Heart left ventricle (tissue), 16 donors: ENCODE data around the gene HSD11B2. TPM values are rescaled to one million over a fixed set of nuclear protein-coding genes. Genes with fewer than 3 reads are reported as not detected.

Experiments
- ATAC-seq, 4 donors: fragments of 200-7000 bp; cut with Tn5 transposase; one replicate each; pipeline ENCODE4 v1.9.1; 2020 to 2022; ENCODE audit warnings: moderate library complexity in 4 of 4, mild to moderate bottlenecking in 3 of 4, moderate number of reproducible peaks in 1 of 4
- DNase-seq, 5 donors: peaks; one replicate each; pipeline ENCODE4 v3.0.0-alpha.2; 2020
- H3K27ac ChIP-seq, 12 donors: fragments of 200-600 bp; sonication (generic) in 4 of 12; one replicate each; pipeline versions ENCODE4 v1.5.0 to v1.8.0; 2016 to 2022; ENCODE audit warnings: mild to moderate bottlenecking in 2 of 12
- H3K27me3 ChIP-seq, 9 donors: fragments of 200-600 bp; sonication (generic) in 2 of 9; one replicate each; pipeline versions ENCODE4 v1.5.1 to v1.8.0; 2016 to 2022; ENCODE audit warnings: mild to moderate bottlenecking in 3 of 9
- H3K36me3 ChIP-seq, 9 donors: fragments of 200-600 bp; sonication (generic) in 2 of 9; one replicate each; pipeline versions ENCODE4 v1.5.0 to v1.8.0; 2018 to 2022; ENCODE audit warnings: mild to moderate bottlenecking in 2 of 9
- H3K4me1 ChIP-seq, 12 donors: fragments of 200-600 bp; sonication (generic) in 4 of 12; one replicate each; pipeline versions ENCODE4 v1.5.0 to v1.8.0; 2016 to 2022; ENCODE audit warnings: mild to moderate bottlenecking in 3 of 12
- H3K4me3 ChIP-seq, 12 donors: fragments of 200-600 bp; sonication (generic) in 4 of 12; one replicate each; pipeline versions ENCODE4 v1.5.0 to v1.8.0; 2017 to 2022; ENCODE audit warnings: mild to moderate bottlenecking in 9 of 12, moderate library complexity in 4 of 12
- H3K9me3 ChIP-seq, 12 donors: fragments of 200-600 bp; sonication (generic) in 4 of 12; one replicate each; pipeline versions ENCODE4 v1.5.0 to v1.8.0; 2016 to 2022; ENCODE audit warnings: mild to moderate bottlenecking in 1 of 12
- POLR2A ChIP-seq, 2 donors: fragments of 450-650 bp; IDR thresholded peaks; one replicate each; pipeline ENCODE4 v1.6.1; 2017; ENCODE audit warnings: antibody characterized with exemption in 2 of 2, mild to moderate bottlenecking in 2 of 2, moderate library complexity in 2 of 2
- WGBS, 4 donors: extraction: QIAGEN DNeasy Blood & Tissue Kit in 2 of 4; methylation state at CpG; one replicate each; pipeline versions ENCODE4 v1.1.5 to v1.1.7; 2013 to 2018; 5-methylcytosine and 5-hydroxymethylcytosine counted together
- intact Hi-C, 10 donors: fragments of 100-400 bp; cut with DNase I; formaldehyde crosslinking; loops; one replicate each; pipeline versions ENCODE4 v1.11.1 to v1.14.2; 2022
- polyA plus RNA-seq, 2 donors: library from polyadenylated mRNA; stranded (reverse); fragments of 200-250 nt; gene quantifications; one replicate each; pipeline ENCODE4 v1.2.3, GENCODE V29; 2013
- total RNA-seq, 9 donors: library from RNA; depleted of rRNA in 2 of 9; stranded (reverse); fragments of >200 nt in 2 of 9; fragmentation: NEBNext Ultra II Directional in 3 of 9; extraction: Animal tissue kit (Norgen Biotek cat#: 25700) in 3 of 9; gene quantifications; one replicate each; pipeline versions ENCODE4 v1.1.0 to v1.2.4, GENCODE V29; 2016 to 2023
- TF ChIP-seq, protein P1 (sequence below), 12 donors: fragments of 200-600 bp; sonication (generic) in 4 of 12; IDR thresholded peaks; one replicate each; pipeline versions ENCODE4 v1.5.0 to v1.8.0; 2018 to 2022; ENCODE audit warnings: antibody characterized with exemption in 12 of 12, mild to moderate bottlenecking in 5 of 12
- donor health status: ischemic (EF 13 %, LVEDD 7.1; RV severe dilation, severe dysfunction).
- donor health status: healthy with polysubstance abuse.
- donor health status: DM: no; HTN: yes; CAD: no.
- donor health status: DM: no; HTN: no; CAD: no.
- donor health status: ischemic (EF 25% LVEDD 6.9; RV normal size, moderate dysfunction).
- donor health status: ischemic (EF 25% LVEDD 5.7; RV mildly dilated, moderate dysfunction).
- donor health status: healthy.
- donor health status: DM: yes; HTN: yes; CAD: no.
- donor health status: ischemic (EF 35%, LVEDD 5.7; RV mildly dilated, moderate dysfunction).
- donor health status: nonischemic (EF 11% LVEDD 7.7; RV severe dilation, severe dysfunction).
- donor health status: DM: yes; HTN: yes; CAD: no.
- donor health status: PGD.
- donor health status: ischemic (EF 29% LVEDD 5.4; RV normal size, mild dysfunction).
- donor health status: nonischemic (EF 23%, LVEDD 6.1; RV moderate dilation, normal function).

HSD11B2 gene
- total and polyA plus RNA-seq, 11 donors = 0.15 to 1.00 (median 0.39) TPM; not detected in 1

DNA sequence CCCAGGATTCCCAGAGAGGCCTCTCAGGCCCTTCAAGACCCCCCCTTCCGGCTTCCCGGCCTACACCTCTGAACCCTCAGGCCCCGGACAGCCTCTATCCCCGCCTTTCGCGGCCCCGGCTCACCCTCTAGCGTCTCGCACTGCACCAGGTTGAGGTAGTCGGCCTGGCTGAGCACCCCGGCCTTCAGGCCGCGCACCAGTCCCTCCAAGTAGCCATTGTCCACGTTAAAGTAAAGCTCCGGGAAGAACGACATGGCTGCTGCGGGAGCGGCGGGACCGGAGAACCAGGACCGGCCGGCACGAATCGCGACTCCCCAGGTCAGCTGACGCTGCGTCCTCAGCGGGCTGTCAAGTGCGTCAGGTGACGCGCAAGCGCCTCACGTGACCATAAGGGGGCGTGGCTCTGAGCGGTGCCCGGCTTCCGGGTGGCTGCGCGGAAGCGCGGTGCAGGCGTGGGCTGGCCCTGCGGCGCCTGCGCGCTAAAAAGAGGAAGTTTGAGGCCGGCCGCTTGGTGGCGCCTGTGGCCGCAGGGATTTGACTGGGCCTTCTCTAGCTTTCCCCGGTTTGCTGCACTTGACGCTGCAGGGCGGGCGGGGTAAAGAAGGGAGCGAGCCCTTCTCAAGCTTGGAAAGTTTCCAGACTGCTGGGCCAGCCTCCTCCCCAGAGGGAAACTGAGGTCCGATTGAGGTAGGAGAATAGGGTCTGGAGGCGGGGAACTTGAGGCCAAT, 50.1 kb downstream of the HSD11B2 start, which contains the start of gene ATP6V0D1:
Gene ATP6V0D1, minus strand, starts transcription at position 325 of the 728 bp plus-strand sequence. Its CDS starts 71 bp downstream, at position 254.
- peak; percentile 95 to 97 (median 96) for ATAC-seq
- intact Hi-C loops = loop anchor here in 3 of 10 donors (5.0 kb wide), 1 partner anchor 36 kb away; no protein-coding TSS in a partner anchor
- peaks cover 0 to 63% (median 37%) of the 10 kb centered on the region in 12 donors for H3K4me1 ChIP-seq
- peak within 1 kb of the TSS; percentile 74 to 99 (median 88) for H3K4me3 ChIP-seq
- peak in 1 of 2 donors; percentile 84 for TF ChIP-seq POLR2A (IDR thresholded peaks at IDR 0.05)
- TF ChIP-seq, protein P1, sequence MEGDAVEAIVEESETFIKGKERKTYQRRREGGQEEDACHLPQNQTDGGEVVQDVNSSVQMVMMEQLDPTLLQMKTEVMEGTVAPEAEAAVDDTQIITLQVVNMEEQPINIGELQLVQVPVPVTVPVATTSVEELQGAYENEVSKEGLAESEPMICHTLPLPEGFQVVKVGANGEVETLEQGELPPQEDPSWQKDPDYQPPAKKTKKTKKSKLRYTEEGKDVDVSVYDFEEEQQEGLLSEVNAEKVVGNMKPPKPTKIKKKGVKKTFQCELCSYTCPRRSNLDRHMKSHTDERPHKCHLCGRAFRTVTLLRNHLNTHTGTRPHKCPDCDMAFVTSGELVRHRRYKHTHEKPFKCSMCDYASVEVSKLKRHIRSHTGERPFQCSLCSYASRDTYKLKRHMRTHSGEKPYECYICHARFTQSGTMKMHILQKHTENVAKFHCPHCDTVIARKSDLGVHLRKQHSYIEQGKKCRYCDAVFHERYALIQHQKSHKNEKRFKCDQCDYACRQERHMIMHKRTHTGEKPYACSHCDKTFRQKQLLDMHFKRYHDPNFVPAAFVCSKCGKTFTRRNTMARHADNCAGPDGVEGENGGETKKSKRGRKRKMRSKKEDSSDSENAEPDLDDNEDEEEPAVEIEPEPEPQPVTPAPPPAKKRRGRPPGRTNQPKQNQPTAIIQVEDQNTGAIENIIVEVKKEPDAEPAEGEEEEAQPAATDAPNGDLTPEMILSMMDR (IDR thresholded peaks at IDR 0.05) = peak; percentile 80 to 98 (median 90)
- peaks cover 0 to 20% (median 13%) of the 10 kb centered on the region in 9 donors for H3K36me3 ChIP-seq
- H3K9me3 ChIP-seq = no peaks in the 10 kb centered on the region
- WGBS, 4 donors = 0 to 1% (median 0%) methylated on average over 20 to 57 of the region's 57 CpGs
- peak within 1 kb of the TSS; percentile 49 to 95 (median 90) for H3K27ac ChIP-seq
- DNase-seq = peak; percentile 98 to 99 (median 99)
- H3K27me3 ChIP-seq = no peaks in the 10 kb centered on the region

DNA sequence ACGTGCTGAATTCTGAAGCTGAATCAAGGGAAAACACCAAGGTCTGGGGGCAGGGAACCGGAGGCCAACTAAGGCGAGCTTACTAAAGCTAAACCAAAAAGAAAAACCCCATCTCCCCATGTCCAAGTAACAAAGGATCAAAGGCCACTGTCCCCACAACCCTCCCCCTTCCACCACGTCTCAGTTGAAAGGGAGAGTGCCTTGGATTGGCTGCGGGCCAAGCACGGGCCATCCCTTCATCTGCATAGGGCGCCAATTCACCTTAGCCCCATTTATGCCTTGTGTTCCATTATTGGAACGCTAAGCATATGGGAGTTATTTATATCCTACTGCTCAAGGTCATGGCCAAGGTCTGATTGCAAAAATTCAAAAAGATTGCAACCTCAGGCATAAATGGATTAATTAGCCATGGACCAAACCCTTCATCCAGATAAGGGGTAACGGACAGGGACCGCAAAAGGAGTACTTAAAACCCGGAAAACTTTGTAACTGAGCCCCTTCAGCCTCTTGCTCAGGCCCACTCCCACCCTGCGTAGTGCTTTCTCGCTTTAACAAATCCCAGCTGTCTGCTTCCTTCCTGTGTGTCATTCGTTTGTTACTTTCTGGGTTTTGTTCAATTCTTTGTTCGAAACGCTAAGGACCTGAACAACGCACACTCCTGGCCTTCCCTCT, 50.8 kb downstream of the HSD11B2 start:
- Histone ChIP-seq H3K4me1 (peaks cover 0 to 63% (median 34%) of the 10 kb centered on the region in 12 donors), H3K9me3 (no peaks in the 10 kb centered on the region), H3K4me3 (peak overlapping the region; percentile 28 to 99 (median 86)), H3K27me3 (no peaks in the 10 kb centered on the region), H3K36me3 (peaks cover 0 to 20% (median 13%) of the 10 kb centered on the region in 9 donors), H3K27ac (peak overlapping the region; percentile 37 to 95 (median 88))
- TF ChIP-seq, protein P1 (IDR thresholded peaks at IDR 0.05) = no peak
- no peak for TF ChIP-seq POLR2A (IDR thresholded peaks at IDR 0.05)
- DNase-seq = peak; percentile 56 to 76 (median 61)
- 13 to 23% (median 18%) methylated on average over 17 of the region's 17 CpGs for WGBS, 4 donors
- peak in 3 of 4 donors; percentile 15 to 30 (median 15) for ATAC-seq
- intact Hi-C loops = loop anchor here in 3 of 10 donors (5.0 kb wide), 1 partner anchor 36 kb away; no protein-coding TSS in a partner anchor

DNA sequence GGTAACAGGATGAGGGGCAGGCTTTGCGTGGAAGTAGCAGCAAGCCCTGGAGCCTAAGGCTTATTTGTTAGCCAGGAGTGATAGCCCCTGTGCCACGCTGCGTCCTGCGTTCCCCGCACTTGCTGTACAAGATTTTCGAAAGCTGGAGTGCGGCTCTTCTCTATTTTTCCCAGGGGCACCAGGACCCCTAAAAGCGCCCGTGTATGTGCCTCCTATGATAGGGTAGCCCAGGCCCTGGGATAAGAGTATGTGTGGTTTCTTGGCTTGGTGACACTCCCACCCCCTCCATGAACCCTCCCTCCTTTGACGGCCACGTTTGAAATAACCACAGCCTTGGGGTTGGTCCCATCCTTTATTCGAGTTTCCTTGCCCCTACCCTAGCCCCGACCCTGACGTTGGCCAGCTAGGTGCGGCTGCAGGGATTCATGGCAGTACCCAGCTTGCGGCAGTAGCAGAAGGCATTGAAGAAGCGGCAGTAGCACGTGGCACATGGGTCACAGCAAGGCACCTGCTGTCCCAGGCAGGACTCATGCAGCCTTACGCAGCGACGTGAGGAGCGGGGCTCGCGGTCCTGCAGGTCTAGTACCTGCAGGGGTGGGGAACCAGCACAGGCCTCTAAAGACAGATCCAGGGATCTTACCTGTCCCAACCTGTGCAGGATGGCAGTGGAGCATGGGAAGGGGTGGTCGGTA, 51.5 kb downstream of the HSD11B2 start:
- intact Hi-C loops = loop anchor here in 3 of 10 donors (5.0 kb wide), 1 partner anchor 35 kb away; no protein-coding TSS in a partner anchor
- Histone ChIP-seq H3K27ac (peak overlapping the region in 11 of 12 donors; percentile 73 to 95 (median 90)), H3K9me3 (no peaks in the 10 kb centered on the region), H3K36me3 (peaks cover 0 to 20% (median 13%) of the 10 kb centered on the region in 9 donors), H3K4me3 (peak overlapping the region in 10 of 12 donors; percentile 74 to 99 (median 88)), H3K4me1 (peaks cover 0 to 68% (median 34%) of the 10 kb centered on the region in 12 donors), H3K27me3 (no peaks in the 10 kb centered on the region)
- DNase-seq (peak in 1 of 5 donors; percentile 39), ATAC-seq (peak in 1 of 4 donors; percentile 2)
- TF ChIP-seq POLR2A (IDR thresholded peaks at IDR 0.05) = no peak
- TF ChIP-seq, protein P1 (IDR thresholded peaks at IDR 0.05) = no peak
- 77 to 89% (median 78%) methylated on average over 24 to 25 of the region's 25 CpGs for WGBS, 4 donors
